Fibroblast of skin of back (primary cell): ENCODE measurements around the gene FAM193B.
A peak's percentile ranks its signal among the peaks of the same experiment; 100 is the strongest.

Experiments used
- DNase-seq: peaks from one replicate; pipeline ENCODE4 v3.0.0-alpha.2; 2013

FAM193B gene

DNA sequence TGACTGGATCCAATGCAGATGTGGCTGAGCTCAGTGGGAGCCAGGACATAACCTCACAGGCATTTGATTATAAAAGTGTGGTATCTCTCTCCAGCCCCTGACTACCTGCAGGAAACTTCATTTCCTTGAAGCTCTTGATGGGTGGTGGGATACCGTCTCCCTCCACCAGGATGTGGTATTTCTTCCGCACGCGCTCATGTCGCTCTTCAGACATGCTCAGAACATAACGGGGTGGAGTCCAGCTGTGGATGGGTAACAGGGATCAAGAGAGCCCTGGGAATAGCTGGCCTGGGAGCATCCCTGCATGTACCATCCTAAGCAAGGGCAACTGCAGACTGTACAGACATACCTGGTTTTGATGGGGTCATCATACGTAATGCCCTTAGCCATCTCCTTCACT lies 38.8 kb downstream of the FAM193B start:
- no peak for DNase-seq

- no peak for DNase-seq
These were observed 39.8 kb downstream of the FAM193B start for GRCh38 chr5:177514541-177514940.

DNA sequence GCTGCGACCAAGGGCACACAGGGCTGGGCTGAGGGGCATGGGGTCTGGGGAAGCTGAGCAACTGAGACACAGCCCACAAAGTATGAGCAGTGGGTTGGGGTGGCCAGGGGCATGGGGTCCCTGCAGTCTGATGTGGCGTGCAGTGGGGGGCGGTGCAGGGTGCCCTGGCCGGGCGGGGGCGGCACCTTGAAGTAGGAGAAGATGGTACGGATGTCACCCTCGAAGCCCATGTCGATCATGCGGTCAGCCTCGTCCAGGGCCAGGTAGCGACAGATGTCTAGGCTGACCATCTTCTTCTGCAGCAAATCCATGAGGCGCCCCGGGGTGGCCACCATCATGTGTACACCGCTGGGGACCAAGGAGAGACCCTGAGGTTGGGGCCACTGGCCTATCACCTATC lies 40.9 kb downstream of the FAM193B start:
- no peak for DNase-seq

DNA sequence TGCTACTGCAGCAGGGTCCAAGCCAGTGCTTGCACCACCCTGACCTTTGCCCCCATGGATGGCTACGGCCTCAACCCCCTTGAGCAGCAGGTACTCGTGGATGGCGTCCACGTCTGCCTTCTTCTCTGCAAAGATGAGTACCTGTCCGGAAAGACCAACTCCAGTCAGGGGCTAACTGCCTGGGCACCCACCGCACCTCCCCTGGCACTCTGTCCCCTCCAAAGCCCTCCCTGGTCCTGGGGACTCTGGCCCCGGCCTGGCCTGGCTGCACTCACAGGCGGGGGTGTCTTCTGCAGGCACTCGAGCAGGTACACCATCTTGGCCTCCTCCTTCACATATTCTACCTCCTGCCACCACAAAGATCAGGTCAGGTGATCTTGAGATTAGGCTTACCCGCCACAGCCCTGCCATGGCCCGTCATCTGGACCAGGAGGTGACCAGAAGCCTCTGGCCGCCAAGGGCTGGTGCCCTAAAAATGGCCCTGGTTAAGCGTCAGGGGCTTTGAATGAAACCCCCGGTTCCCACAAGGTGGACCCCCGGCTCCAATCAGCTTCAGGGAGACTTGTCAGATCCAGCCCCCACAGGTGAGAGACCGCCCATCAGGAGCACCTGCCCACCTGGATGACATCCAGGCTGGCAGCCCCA lies 41.5 kb downstream of the FAM193B start:
- no peak for DNase-seq

DNA sequence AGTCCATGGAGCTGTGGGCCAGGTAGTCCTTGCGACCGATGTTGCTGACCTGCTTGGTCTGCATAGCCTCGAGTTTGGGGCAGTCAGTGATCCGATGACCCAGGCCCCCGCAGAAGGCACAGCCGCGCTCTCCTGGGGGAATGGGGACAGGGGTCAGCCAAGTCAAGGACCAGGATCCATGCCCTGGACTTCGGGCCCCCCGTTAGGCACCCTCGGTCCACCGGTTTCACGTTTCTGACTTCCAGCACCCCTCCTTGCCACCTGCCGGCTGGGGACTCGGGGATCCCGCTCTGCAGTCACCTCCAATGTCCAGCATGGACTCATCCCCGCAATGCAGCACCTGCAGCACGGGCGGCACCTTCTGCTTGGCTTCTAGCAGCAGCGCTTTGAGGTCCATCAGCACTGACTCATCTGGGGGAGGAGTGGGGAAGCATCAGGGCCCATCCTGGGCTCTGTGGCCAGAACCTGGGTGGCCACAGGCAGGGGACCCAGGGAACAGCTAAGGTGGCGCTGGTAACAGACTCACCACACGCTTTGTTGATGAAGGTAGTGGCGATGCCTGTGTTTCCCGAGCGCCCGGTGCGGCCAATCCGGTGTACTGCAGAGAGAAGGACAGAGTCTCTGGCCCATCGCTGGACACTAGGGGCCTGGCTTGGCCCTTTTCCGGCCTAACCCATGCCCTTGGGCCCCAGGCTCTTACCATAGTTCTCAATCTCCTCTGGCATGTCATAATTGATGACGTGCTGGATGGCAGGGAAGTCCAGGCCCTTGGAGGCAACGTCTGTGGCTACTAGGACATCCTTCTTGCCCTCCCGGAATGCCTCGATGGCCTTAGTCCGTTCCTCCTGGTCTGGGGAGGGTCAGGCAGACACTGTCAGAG lies 42.3 kb downstream of the FAM193B start:
- no peak for DNase-seq

GRCh38 chr5:177511181-177511580 lies 43.2 kb downstream of the FAM193B start:
- no peak for DNase-seq

DNA sequence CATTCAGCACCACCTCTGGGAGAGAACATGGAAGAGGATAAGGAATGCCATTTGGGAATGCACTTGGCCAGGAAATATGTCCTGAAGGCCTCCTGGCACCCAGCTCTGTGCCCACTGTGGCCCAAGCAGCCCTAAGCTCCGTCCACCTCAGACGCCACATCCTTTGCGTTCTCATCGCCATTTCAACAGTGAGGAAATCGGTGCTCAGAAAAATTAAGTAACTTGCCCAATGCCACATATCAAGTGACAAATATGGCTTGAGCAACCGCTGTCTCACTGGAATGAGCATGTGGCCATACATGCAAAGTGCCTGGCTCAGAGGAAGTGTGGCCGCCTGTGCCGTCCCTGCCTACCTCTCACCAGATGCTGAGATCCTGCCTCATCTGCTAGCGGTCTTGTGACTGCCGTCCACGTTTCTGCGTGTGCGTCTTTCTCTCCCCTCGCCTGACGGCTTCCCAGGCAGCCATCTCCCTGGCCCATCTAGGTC lies 43.8 kb downstream of the FAM193B start:
- no peak for DNase-seq

DNA sequence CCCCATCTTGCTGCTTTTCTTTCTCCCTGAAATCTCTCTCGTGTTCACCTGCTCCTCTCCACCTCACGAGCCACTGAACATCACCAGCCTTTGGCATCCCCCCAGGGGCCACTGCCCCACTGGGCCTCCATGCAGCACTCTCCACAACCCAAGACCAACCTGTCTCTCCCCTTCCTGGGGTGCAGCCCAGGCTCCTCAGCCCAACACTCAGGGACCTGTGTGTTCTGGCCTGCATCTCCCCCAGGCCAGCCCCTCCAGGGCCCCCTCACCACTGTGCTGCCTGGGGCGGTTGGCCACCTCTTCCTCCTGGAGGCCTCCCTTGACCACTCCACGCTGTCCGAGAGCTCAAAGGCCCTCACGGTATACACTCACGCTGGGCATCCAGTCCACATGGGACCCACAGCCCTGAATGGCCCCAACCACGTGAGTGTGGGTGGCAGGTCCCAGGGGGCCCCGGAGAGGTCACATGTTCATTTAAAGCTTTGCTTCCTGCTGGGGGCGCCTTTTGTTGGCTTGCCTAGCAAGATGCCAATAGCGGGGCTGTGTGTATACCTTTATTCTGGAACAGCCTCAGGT lies 44.3 kb downstream of the FAM193B start:
- no peak for DNase-seq

GRCh38 chr5:177509381-177509951 lies 44.9 kb downstream of the FAM193B start, which contains the start of gene DOK3:
Gene DOK3, minus strand, starts transcription at chr5:177509826. Its CDS starts 286 bp downstream, at chr5:177509540.
- no peak for DNase-seq

DNA sequence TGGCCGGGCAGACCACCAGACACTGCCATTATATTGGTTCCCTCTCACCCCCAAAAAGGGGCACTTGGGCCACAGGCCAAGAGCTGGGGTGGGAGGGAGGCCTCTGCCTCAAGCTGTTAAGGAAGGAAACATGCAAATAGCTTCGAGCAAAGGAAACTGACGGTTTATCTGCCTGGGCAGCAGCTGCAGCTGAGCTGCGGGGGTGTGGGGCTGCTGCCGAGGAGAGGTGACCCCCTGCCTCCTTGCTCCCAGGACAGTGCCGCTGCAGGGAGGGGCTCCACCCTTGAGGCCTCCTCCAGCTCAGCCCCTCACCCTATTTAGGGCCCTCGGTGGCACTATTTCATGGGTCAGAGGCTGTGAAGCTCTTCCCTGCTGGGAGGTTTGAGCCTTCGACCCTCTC lies 45.5 kb downstream of the FAM193B start:
- DNase-seq, result no peak

GRCh38 chr5:177508221-177508611 lies 46.1 kb downstream of the FAM193B start:
- DNase-seq, result no peak

DNA sequence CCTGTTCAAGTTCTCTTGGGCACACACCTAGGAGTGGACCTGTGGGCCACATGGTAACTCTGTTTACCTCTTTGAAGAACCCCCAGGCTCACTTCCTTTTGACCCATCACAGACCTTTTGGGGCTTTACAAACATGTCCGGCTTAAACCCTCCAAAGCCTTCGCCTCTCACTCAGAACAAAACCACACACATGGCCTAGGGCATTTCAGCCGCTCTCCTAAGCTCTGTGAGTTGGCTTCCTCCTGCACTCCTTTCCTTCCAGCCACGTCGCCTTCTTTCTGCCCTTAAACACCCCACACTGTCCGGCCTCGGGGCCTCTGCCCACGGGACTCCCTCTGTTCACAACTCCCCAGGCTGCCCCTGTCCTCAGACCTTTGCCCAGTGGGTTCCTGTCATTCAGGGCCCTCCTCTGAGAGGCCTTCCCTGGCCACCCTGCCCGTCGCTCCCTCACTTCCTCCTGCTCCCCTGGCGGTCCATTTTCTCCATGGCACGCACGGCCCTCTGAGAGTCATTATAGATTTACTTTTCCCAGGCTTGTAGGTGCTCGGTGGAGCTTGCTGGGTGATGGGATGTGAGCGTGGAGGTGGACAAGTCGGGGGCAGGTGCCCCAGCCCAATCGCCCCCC lies 46.7 kb downstream of the FAM193B start:
- no peak for DNase-seq

DNA sequence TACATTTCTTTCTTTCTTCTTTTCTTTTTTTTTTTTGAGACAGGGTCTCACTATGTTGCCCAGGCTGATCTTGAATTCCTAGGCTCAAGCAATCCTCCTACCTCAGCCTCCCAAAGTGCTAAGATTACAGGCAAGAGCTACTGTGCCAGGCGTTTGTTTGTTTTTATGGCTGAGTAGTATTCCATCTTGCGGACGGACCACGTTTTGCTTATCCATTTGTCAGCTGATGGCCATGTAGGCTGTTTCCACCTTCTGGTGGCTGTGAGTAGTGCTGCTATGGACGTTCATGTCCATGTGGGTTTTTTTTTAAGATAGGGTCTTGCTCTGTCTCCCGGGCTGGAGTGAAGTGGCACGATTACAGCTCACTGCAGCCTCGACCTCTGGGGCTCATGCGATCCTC lies 47.2 kb downstream of the FAM193B start:
- DNase-seq, result no peak

DNA sequence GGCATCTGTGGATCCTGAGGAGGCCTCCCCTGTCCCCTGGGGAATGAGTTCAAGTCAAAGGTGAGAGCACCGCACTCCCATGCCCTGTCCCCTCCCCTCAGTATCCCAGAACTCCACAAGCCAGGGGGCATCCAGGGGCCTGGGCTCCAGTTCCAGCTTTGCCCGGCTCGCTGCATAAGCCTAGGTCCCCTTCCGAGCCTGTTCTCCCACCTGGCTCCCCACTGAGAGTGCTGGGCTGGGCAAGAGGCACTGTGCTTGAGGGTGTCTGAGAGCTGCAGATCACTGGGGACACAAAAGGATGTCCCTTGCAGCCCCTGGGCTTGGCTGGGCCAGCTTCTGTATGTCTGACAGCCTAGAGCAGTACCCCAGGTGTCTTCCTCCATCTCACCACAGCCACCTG lies 49.3 kb downstream of the FAM193B start:
- no peak for DNase-seq

DNA sequence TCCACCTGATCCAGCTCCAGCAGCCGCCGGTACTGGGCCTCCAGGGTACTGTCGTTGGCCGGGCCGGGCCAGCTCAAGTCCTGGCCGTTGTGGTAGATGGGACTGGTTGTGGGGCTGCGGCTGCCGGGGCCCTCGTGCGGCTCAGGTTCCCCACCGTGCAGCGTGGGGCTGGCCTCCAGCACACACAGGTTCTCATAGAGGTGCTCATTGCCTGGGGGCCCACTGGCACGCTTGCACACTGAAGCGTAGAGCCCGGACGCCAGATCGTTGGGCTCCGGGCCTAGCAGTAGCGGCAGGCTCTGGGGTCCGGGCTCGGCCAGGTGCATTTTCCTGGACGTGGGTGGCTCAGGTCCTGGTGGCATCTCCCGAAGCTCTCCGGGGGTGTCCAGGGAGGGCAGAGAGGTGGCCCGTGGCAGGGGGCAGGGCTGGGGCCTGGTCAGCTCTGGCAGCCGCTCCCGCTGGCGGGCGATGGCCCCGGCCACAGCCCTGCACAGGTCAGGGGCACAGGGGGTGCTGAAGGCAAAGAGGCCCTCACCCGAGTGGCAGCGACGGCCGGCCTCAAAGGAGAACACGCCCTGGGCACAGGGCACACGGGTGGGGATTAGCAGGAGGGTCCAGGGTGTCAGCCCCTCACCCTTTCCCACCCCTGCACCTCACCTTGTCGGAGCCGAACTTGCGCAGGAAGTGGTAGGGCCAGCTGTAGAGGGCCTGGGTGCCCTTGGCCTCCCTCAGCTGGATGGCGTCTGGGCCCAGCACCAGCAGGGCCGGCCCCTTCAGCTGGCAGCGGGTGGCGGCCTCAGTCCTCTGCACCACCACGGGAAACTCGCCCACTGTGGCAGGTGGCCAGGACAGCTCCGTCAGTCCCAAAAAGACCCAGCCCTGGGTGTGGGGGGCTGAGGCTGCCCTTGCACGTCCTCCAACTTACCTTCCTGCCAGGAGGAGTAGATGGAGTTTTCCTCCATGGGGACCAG lies 50.0 kb downstream of the FAM193B start:
- no peak for DNase-seq

DNA sequence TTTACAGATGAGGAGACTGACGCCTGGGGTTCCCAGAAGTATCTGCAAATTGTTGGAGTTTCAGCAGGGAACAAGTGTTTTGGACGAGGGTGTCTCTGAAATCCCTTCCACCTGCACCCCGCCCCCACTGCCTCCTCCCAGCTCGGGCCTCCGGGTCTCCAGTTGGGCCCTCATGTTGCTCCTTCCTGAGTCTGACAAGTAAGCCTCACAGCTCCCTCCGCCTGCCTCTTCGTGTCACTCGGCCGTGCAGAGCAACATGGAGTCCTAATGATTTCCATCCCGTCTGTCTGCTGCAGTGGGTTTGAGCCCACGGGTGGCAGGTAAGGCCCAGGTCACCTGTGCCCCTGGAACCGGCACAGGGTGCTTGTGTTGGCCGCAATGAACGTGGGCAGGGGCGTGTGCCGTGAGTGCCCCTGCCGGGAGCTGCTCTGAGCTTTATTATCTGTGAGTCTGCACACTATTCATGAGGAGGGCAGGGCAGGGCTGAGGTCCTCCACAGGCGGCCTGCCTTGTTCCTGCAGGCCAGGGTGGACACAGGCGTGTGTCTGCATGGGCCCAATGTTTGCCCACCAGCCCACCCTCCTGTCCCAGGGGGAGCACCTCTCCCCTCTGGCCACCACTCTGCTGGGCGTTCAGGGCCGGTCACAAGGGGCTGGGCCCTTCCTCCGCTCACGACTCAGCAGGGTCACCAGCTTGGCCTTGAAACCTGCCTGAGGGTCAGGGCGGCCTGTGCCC lies 50.8 kb downstream of the FAM193B start:
- DNase-seq, result no peak

DNA sequence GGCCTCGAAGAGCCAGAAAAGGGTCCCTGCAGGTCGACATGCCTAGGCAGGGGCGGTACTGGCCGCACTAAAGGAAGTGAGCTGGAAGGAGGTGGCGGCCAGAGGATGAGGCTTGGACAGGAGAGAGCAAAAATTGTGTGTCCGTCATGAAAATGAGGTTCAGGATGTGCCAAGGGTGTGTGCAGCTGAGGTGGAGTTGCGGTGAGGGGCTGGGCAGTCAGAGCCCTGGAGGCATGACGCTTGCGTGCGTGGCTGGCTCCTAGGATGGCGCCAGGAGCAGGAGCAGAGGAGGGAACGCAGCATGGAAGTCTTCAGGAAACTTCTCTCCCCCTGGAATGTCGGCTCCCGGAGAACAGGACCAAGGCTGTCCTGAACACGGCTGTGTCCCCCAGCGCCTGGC lies 51.5 kb downstream of the FAM193B start:
- DNase-seq, result no peak

GRCh38 chr5:177501874-177502678 lies 52.3 kb downstream of the FAM193B start:
- DNase-seq, result no peak

GRCh38 chr5:177500685-177501522 lies 53.5 kb downstream of the FAM193B start:
- peak; percentile 83 for DNase-seq
